Muscle of leg (tissue), 11 donors: ENCODE results near the gene JAG2. TPM values are rescaled to one million over a fixed set of nuclear protein-coding genes. Genes with fewer than 3 reads are reported as not detected.
A peak's percentile ranks its signal among the peaks of the same experiment; 100 is the strongest.

ENCODE experiments used
- DNase-seq: peaks from one replicate; pipeline ENCODE4 v3.0.0; 2013
- H3K27ac ChIP-seq: one replicate; pipeline ENCODE4 v1.5.1; 2013; ENCODE audit warnings: mild to moderate bottlenecking, low read length, control low read depth
- H3K27me3 ChIP-seq: one replicate; pipeline ENCODE4 v1.6.1; 2013; ENCODE audit warnings: low read length; ENCODE audit not compliant: control insufficient read depth, insufficient read depth
- H3K36me3 ChIP-seq: one replicate; pipeline ENCODE4 v1.6.1; 2013; ENCODE audit warnings: low read length; ENCODE audit not compliant: control insufficient read depth, insufficient read depth
- H3K4me1 ChIP-seq: one replicate; pipeline ENCODE4 v1.6.1; 2013; ENCODE audit warnings: low read length; ENCODE audit not compliant: control insufficient read depth, insufficient read depth
- H3K4me3 ChIP-seq: one replicate; pipeline ENCODE4 v1.5.1; 2013; ENCODE audit warnings: low read length, control low read depth
- H3K9me3 ChIP-seq: replicated peaks from 2 replicates; pipeline ENCODE4 v1.6.1; 2013; ENCODE audit warnings: low read depth, low read length; ENCODE audit not compliant: control insufficient read depth
- WGBS: methylation state at CpG from one replicate; pipeline ENCODE4 v1.1.5; 2013; ENCODE audit warnings: missing lambda C conversion rate; ENCODE audit not compliant: insufficient coverage; 5-methylcytosine and 5-hydroxymethylcytosine counted together
- polyA plus RNA-seq, 8 donors: library from polyadenylated mRNA; unstranded; fragments of 120-200 nt; gene quantifications; one replicate each; pipeline versions ENCODE4 v1.2.1 to v1.2.3, GENCODE V29; 2013; ENCODE audit warnings: inconsistent platforms in 1 of 8, low replicate concordance in 1 of 8; ENCODE audit not compliant: insufficient read length in 8 of 8, insufficient read depth in 1 of 8
- total RNA-seq: library from RNA; stranded (reverse); fragments of 120-200 nt; gene quantifications from one replicate; pipeline ENCODE4 v1.2.4, GENCODE V29; 2013

Gene JAG2
- total and polyA plus RNA-seq, 9 donors: 23.8 to 53.7 (median 44.4) TPM

GRCh38 chr14:105152794-105153241, 15.8 kb downstream of the JAG2 start:
- no peak for DNase-seq
- Histone ChIP-seq H3K36me3 (peaks cover 23% of the 10 kb centered on the region), H3K4me3 (no peak overlapping the region), H3K9me3 (no peaks in the 10 kb centered on the region), H3K27me3 (no peaks in the 10 kb centered on the region), H3K27ac (peak overlapping the region; percentile 89), H3K4me1 (peaks cover 44% of the 10 kb centered on the region)
- 53% methylated on average over 14 of the region's 14 CpGs for WGBS

GRCh38 chr14:105151838-105152793, 16.5 kb downstream of the JAG2 start:
- Histone ChIP-seq H3K36me3 (peaks cover 24% of the 10 kb centered on the region), H3K4me3 (no peak overlapping the region), H3K4me1 (peaks cover 46% of the 10 kb centered on the region), H3K27me3 (no peaks in the 10 kb centered on the region), H3K9me3 (no peaks in the 10 kb centered on the region), H3K27ac (peak overlapping the region; percentile 89)
- DNase-seq: peak; percentile 82
- 70% methylated on average over 37 of the region's 44 CpGs for WGBS

- peaks cover 32% of the 10 kb centered on the region for H3K36me3 ChIP-seq
These were observed 17.3 kb downstream of the JAG2 start for GRCh38 chr14:105151084-105151837.

GRCh38 chr14:105150368-105151083, 18.1 kb downstream of the JAG2 start:
- Histone ChIP-seq H3K27ac (no peak overlapping the region), H3K36me3 (peaks cover 34% of the 10 kb centered on the region), H3K27me3 (no peaks in the 10 kb centered on the region), H3K4me3 (no peak overlapping the region), H3K4me1 (peaks cover 44% of the 10 kb centered on the region), H3K9me3 (no peaks in the 10 kb centered on the region)
- no peak for DNase-seq
- WGBS: 84% methylated on average over 32 of the region's 35 CpGs

More at GRCh38 chr14:105151084-105151837, 17.3 kb downstream of the JAG2 start:
- no peaks in the 10 kb centered on the region for H3K27me3 ChIP-seq
- no peak overlapping the region for H3K4me3 ChIP-seq
- H3K27ac ChIP-seq: peak overlapping the region; percentile 89
- no peak for DNase-seq
- peaks cover 48% of the 10 kb centered on the region for H3K4me1 ChIP-seq
- 88% methylated on average over 30 of the region's 37 CpGs for WGBS
- no peaks in the 10 kb centered on the region for H3K9me3 ChIP-seq

- DNase-seq: no peak
- 75% methylated on average over 3 of the region's 4 CpGs for WGBS
- Histone ChIP-seq H3K4me1 (peaks cover 44% of the 10 kb centered on the region), H3K27me3 (no peaks in the 10 kb centered on the region), H3K36me3 (peaks cover 34% of the 10 kb centered on the region), H3K9me3 (no peaks in the 10 kb centered on the region), H3K27ac (no peak overlapping the region), H3K4me3 (no peak overlapping the region)
These were observed 18.6 kb downstream of the JAG2 start for GRCh38 chr14:105150026-105150367.

GRCh38 chr14:105149146-105149781, 19.3 kb downstream of the JAG2 start:
- Histone ChIP-seq H3K27ac (no peak overlapping the region), H3K4me3 (no peak overlapping the region), H3K9me3 (no peaks in the 10 kb centered on the region), H3K4me1 (peaks cover 38% of the 10 kb centered on the region), H3K27me3 (no peaks in the 10 kb centered on the region), H3K36me3 (peaks cover 35% of the 10 kb centered on the region)
- DNase-seq: no peak
- WGBS: 63% methylated on average over 14 of the region's 18 CpGs

GRCh38 chr14:105148604-105149145, 19.9 kb downstream of the JAG2 start:
- H3K27ac ChIP-seq: no peak overlapping the region
- H3K27me3 ChIP-seq: no peaks in the 10 kb centered on the region
- 85% methylated on average over 26 of the region's 27 CpGs for WGBS
- H3K4me1 ChIP-seq: peaks cover 32% of the 10 kb centered on the region
- no peak overlapping the region for H3K4me3 ChIP-seq
- H3K36me3 ChIP-seq: peaks cover 35% of the 10 kb centered on the region
- no peak for DNase-seq
- no peaks in the 10 kb centered on the region for H3K9me3 ChIP-seq

- no peak for DNase-seq
- no peaks in the 10 kb centered on the region for H3K27me3 ChIP-seq
- no peaks in the 10 kb centered on the region for H3K9me3 ChIP-seq
- H3K27ac ChIP-seq: no peak overlapping the region
- peaks cover 38% of the 10 kb centered on the region for H3K36me3 ChIP-seq
- WGBS: 84% methylated on average over 54 of the region's 62 CpGs
- H3K4me3 ChIP-seq: no peak overlapping the region
- H3K4me1 ChIP-seq: peaks cover 25% of the 10 kb centered on the region
These were observed 20.6 kb downstream of the JAG2 start for GRCh38 chr14:105147671-105148603.
